Thoracic aorta (tissue), 2 donors: ENCODE results near the gene USP6NL. TPM values are rescaled to one million over a fixed set of nuclear protein-coding genes. Genes with fewer than 3 reads are reported as not detected.

ENCODE experiments used
- ATAC-seq: fragments of 150-250 bp; one replicate; pipeline ENCODE4 v1.8.0; 2017; ENCODE audit warnings: low read depth; ENCODE audit not compliant: insufficient number of reproducible peaks, low FRiP score
- DNase-seq: peaks from one replicate; pipeline ENCODE4 v3.0.0-alpha.2; 2020; ENCODE audit warnings: low spot score
- H3K27ac ChIP-seq, 2 donors: fragments of 200-600 bp; sonication (generic); 1 replicate in 1 of 2; 2 replicates in 1 of 2; pipeline ENCODE4 v1.5.1; 2016; ENCODE audit warnings: mild to moderate bottlenecking in 2 of 2, moderate library complexity in 2 of 2
- H3K27me3 ChIP-seq: fragments of 200-600 bp; sonication (generic); replicated peaks from 2 replicates; pipeline ENCODE4 v1.6.0; 2016; ENCODE audit warnings: mild to moderate bottlenecking; ENCODE audit not compliant: insufficient read depth
- H3K36me3 ChIP-seq: fragments of 200-600 bp; sonication (generic); one replicate; pipeline ENCODE4 v1.5.1; 2016
- H3K4me1 ChIP-seq, 2 donors: fragments of 200-600 bp; sonication (generic); 1 replicate in 1 of 2; 2 replicates in 1 of 2; pipeline versions ENCODE4 v1.5.1 to v1.6.0; 2016; ENCODE audit warnings: low read depth in 2 of 2, mild to moderate bottlenecking in 1 of 2; ENCODE audit not compliant: control insufficient read depth in 1 of 2
- H3K4me3 ChIP-seq: fragments of 200-600 bp; sonication (generic); 2 replicates; pipeline ENCODE4 v1.5.1; 2016; ENCODE audit warnings: mild to moderate bottlenecking
- H3K9me3 ChIP-seq: fragments of 200-600 bp; sonication (generic); 2 replicates; pipeline ENCODE4 v1.5.1; 2016
- total RNA-seq, 2 donors: library from RNA; depleted of rRNA; stranded (reverse); fragments of >200 nt; gene quantifications; one replicate each; pipeline versions ENCODE4 v1.1.0 to v1.2.3, GENCODE V29; 2016
- TF ChIP-seq, protein P1 (sequence below): fragments of 200-600 bp; sonication (generic); IDR thresholded peaks from one replicate; pipeline ENCODE4 v1.5.1; 2019; ENCODE audit warnings: antibody characterized with exemption

USP6NL gene
- total RNA-seq, 2 donors from 2014 or later = 9.5 to 15.0 TPM

DNA sequence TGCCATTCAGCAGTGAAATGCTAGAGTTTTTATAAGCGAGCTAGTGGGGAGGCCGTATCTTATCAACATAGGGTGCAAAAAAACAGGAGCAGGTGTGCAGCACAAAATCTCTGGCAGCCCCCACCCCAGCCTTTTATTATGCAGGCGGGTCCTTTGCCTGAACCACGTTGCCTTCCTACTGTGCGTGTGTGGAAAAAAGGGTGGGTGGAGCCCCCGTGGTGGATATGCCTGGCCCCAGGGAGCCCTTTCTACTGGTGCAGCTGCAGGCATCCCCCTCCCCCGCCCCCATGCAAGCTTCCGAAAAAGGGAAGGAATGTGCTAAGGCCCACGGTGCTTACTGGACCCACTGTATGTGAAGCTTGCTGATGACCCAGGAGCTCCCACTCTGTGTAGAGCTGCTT, 175.9 kb downstream of the USP6NL start:
- ATAC-seq = no peak
- no peaks in the 10 kb centered on the region for H3K4me1 ChIP-seq
- H3K27ac ChIP-seq = no peak overlapping the region
- H3K27me3 ChIP-seq = no peaks in the 10 kb centered on the region
- H3K36me3 ChIP-seq = no peaks in the 10 kb centered on the region
- TF ChIP-seq, protein P1, sequence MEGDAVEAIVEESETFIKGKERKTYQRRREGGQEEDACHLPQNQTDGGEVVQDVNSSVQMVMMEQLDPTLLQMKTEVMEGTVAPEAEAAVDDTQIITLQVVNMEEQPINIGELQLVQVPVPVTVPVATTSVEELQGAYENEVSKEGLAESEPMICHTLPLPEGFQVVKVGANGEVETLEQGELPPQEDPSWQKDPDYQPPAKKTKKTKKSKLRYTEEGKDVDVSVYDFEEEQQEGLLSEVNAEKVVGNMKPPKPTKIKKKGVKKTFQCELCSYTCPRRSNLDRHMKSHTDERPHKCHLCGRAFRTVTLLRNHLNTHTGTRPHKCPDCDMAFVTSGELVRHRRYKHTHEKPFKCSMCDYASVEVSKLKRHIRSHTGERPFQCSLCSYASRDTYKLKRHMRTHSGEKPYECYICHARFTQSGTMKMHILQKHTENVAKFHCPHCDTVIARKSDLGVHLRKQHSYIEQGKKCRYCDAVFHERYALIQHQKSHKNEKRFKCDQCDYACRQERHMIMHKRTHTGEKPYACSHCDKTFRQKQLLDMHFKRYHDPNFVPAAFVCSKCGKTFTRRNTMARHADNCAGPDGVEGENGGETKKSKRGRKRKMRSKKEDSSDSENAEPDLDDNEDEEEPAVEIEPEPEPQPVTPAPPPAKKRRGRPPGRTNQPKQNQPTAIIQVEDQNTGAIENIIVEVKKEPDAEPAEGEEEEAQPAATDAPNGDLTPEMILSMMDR = no peak
- no peak overlapping the region for H3K4me3 ChIP-seq
- no peak for DNase-seq
- H3K9me3 ChIP-seq = no peaks in the 10 kb centered on the region

DNA sequence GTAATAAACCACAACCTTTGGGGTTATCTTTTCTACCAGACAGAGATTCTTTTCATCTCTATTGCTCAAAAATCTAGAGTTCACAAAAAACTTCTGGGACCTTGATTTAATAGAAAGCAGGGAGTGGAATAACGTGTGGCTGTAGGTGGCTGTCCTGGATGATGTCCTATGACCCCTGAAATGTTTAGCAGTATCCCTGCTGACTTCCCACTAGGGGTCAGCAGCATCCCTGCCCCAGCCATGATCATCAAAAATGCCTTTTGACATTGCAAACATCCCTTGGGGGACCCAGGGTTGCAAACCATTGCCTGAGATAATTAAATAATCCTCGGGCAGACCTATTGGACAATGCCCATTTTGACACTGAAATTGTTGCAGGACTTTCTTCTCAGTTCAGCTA, 177.1 kb downstream of the USP6NL start:
- no peaks in the 10 kb centered on the region for H3K4me1 ChIP-seq
- TF ChIP-seq, protein P1 = no peak
- no peak overlapping the region for H3K4me3 ChIP-seq
- no peaks in the 10 kb centered on the region for H3K36me3 ChIP-seq
- H3K27ac ChIP-seq = no peak overlapping the region
- no peaks in the 10 kb centered on the region for H3K9me3 ChIP-seq
- DNase-seq = no peak
- ATAC-seq = no peak
- no peaks in the 10 kb centered on the region for H3K27me3 ChIP-seq

DNA sequence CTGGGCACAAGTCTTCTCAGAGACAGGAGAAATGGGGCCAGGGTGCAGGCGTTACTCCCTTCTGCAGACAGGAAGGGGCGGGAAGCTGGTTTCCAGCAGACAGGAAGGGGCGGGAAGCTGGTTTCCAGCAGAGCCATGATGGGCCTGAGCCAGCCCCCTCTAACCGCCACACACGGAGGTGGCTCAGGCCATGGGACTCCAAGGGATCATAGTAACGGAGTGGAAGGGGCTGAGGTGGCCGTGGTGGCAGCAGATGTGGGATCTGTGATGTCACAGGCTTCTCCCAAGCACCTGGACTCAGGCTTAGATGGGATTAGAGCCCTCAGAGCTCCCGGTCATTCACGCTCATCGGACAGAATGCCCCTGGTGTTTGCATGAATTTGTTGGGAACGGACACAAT, 177.8 kb downstream of the USP6NL start:
- Histone ChIP-seq H3K4me3 (no peak overlapping the region), H3K9me3 (no peaks in the 10 kb centered on the region), H3K27ac (no peak overlapping the region), H3K27me3 (no peaks in the 10 kb centered on the region), H3K4me1 (no peaks in the 10 kb centered on the region), H3K36me3 (no peaks in the 10 kb centered on the region)
- TF ChIP-seq, protein P1 = no peak
- ATAC-seq (no peak), DNase-seq (no peak)

DNA sequence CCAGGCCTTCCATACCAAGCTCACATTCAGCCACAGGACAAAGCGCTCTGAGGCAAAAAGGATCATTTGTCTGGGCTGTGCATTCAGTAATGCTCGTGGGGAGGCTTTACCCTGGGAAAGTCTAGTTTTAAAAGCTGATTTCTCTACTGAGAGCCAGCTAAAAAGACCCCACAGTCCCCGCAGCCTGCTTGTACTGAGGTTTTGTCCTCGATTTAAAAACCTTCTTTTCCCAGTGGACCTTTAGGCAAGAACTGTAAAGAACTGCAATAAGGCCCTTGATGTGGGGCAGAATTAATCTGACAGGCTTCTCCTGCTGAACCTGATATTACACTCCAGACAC, 180.3 kb downstream of the USP6NL start:
- TF ChIP-seq, protein P1 = no peak
- no peaks in the 10 kb centered on the region for H3K27me3 ChIP-seq
- DNase-seq (no peak), ATAC-seq (no peak)
- no peaks in the 10 kb centered on the region for H3K36me3 ChIP-seq
- H3K27ac ChIP-seq = no peak overlapping the region
- H3K4me3 ChIP-seq = no peak overlapping the region
- H3K9me3 ChIP-seq = no peaks in the 10 kb centered on the region
- no peaks in the 10 kb centered on the region for H3K4me1 ChIP-seq

DNA sequence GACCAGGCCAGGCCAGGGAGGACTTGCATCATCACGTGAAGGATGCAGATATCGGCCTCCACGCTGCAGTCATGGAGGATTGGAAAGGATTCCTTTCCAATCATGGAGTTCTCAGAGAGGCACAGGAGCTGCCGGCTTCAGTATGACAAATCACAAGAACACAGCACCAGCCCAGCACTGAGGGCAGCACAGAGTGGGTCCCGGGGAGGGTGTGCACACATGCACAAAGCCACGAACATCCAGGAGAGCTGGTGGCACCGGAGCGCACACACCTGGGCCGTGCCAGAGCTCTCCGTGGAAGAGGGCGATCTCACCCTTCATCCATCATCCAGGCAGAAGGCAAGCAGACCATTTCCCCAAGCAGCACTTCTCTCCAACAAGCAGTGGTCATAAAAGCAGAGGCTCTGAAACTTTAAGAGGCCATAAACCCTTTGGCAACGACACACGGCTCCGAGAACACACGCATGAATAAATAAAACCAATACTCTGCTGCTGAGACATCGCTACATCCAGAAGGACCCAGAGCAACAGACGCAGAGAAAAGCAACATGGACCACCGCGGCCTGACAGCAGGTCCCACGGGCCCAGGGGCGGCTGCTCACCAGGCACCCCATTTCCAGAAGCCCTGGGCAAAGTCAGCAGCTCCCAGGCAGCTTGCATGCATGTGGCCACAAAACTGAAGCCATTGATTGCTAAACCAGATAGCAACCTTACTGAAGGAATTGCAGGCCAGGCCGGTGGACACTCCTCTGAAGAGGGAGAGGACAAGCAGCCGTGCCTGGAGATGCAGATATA, 180.8 kb downstream of the USP6NL start:
- no peaks in the 10 kb centered on the region for H3K4me1 ChIP-seq
- no peaks in the 10 kb centered on the region for H3K9me3 ChIP-seq
- ATAC-seq (no peak), DNase-seq (no peak)
- H3K27me3 ChIP-seq = no peaks in the 10 kb centered on the region
- no peak overlapping the region for H3K4me3 ChIP-seq
- H3K36me3 ChIP-seq = no peaks in the 10 kb centered on the region
- TF ChIP-seq, protein P1 = no peak
- H3K27ac ChIP-seq = no peak overlapping the region
